ENCODE data around the gene MRC2.

GRCh38 chr17:62664336-62665120 lies 37.1 kb downstream of the MRC2 start:
- TF ChIP-seq, protein P1, sequence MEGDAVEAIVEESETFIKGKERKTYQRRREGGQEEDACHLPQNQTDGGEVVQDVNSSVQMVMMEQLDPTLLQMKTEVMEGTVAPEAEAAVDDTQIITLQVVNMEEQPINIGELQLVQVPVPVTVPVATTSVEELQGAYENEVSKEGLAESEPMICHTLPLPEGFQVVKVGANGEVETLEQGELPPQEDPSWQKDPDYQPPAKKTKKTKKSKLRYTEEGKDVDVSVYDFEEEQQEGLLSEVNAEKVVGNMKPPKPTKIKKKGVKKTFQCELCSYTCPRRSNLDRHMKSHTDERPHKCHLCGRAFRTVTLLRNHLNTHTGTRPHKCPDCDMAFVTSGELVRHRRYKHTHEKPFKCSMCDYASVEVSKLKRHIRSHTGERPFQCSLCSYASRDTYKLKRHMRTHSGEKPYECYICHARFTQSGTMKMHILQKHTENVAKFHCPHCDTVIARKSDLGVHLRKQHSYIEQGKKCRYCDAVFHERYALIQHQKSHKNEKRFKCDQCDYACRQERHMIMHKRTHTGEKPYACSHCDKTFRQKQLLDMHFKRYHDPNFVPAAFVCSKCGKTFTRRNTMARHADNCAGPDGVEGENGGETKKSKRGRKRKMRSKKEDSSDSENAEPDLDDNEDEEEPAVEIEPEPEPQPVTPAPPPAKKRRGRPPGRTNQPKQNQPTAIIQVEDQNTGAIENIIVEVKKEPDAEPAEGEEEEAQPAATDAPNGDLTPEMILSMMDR (IDR thresholded peaks at IDR 0.05): no peak
- TF ChIP-seq POLR2A (IDR thresholded peaks at IDR 0.05): no peak
